ENCODE results near the gene BORCS6. TPM values are rescaled to one million over a fixed set of nuclear protein-coding genes. Genes with fewer than 3 reads are reported as not detected.

BORCS6 gene
- total RNA-seq, 1 experiment from 2014 or later, result 0.62 TPM

DNA sequence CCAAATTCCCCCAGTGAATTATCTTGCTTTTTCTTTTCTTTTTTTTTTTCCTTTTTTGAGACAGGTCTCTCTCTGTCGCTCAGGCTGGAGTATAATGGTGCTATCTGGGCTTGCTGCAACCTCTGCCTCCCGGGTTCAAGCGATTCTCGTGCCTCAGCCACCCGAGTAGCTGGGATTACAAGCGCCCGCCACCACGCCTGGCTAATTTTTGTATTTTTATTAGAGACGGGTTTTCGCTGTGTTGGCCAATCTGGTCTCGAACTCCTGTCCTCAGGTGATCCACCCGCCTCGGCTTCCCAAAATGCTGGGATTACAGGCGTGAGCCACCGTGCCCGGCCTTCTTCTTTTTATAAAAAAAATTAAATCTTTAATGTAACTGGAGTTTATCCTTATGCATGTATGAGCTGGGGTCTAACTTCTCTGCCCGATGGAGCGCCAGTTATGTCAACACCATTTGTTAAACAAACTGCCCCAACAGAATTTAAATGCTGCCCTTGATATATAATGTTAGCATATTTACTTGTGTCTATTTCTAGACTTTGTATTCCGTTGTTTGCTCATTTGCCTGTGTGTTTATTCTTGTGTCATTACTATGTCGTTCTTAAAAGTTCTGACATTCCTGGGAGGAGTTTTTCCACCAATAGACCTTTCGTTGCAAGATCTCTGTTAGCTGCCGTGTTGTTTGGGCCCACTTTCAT lies 20.9 kb upstream of the BORCS6 start:
- DNase-seq (ENCODE audit: low spot score), result no peak

DNA sequence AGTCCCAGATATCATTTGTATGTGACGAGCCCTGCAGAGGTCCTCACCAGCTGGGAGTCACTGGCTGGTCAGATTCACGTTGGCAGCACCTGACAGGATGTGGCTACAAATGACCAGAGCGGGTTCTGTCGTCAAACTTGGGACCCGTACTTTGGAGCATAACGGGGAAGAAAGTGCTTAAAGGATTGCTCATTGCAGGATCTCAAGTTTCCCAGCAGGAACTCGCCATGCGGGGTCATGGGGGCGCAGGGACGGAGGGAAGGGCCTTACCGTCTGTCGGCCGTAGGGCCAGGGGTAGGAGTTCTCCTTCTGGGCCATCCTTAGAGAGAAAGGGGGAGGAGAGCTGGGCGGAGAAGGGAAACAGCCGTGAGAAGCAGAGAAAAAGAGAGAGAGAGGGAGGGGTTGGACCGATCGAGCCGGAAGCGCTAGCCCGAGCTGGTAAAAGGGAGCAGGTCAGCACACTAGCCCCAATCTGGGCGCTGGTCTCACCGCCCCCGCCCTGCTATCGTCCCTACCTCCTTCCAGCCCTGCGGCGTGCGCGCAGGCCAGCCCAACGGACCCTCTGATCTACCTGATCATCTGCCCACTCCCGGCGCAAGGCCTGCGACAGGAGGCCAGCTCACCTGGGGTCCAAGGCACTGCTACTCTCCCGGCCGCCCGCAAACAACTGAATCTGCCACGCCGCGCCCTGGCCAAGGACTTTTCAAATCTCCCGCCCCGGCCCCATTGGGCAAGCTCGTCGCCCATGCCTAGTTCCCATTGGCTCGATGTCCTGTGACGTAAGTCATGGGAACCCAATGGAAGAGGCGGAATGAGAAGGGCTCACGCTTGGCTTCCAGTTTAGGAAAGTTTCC lies 20.2 kb upstream of the BORCS6 start, which contains the start of gene AURKB:
Gene AURKB, minus strand, starts transcription at position 669 of the 854 bp plus-strand sequence. Its CDS starts 351 bp downstream, at position 318.
- peak; percentile 92 for DNase-seq (ENCODE audit: low spot score)

DNA sequence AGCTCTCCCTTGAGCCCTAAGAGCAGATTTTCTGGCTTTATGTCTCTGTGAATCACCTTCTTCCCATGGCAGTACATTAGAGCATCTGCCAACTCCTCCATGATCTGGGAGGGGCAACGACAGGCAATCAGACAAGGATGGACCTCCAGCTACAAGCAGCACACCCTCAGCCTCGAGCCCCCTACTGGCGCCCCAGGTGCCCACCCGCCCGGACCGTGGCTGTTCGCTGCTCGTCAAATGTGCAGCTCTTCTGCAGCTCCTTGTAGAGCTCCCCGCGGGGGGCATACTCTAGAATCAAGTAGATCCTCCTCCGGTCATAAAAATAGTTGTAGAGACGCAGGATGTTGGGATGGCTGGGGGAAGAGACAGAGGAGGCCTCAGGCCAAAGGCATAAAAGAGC lies 16.6 kb upstream of the BORCS6 start:
- DNase-seq (ENCODE audit: low spot score), result no peak

DNA sequence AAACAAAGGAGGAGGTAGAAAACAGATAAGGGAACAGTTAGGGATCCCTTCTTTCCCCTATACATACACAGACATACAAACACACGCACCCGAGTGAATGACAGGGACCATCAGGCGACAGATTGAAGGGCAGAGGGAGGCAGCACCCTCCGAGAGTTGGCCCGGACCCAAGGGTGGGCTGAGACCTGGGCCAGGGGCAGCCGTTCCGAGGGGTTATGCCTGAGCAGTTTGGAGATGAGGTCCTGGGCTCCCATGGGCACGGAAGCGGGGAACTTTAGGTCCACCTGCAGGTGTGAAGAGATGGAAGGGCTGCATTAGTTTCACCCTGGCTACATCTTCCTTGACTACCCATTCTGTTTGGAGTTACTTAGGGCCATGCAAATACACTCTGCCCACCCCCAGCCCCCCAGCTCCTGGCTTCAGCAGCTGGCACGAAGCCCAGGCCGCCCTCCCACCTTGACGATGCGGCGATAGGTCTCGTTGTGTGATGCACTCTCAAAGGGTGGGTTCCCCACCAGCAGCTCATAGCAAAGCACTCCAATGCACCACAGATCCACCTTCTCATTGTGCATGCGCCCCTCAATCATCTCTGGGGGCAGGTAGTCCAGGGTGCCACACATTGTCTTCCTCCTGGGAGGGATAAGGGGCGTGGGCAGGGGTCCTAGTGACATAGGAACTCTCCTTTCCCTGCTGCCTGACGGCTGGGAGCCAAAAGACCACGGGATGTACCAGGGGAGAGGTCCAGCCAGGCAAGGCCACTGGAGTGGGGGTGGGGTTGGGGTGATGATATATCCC lies 15.0 kb upstream of the BORCS6 start:
- DNase-seq (ENCODE audit: low spot score), result no peak

DNA sequence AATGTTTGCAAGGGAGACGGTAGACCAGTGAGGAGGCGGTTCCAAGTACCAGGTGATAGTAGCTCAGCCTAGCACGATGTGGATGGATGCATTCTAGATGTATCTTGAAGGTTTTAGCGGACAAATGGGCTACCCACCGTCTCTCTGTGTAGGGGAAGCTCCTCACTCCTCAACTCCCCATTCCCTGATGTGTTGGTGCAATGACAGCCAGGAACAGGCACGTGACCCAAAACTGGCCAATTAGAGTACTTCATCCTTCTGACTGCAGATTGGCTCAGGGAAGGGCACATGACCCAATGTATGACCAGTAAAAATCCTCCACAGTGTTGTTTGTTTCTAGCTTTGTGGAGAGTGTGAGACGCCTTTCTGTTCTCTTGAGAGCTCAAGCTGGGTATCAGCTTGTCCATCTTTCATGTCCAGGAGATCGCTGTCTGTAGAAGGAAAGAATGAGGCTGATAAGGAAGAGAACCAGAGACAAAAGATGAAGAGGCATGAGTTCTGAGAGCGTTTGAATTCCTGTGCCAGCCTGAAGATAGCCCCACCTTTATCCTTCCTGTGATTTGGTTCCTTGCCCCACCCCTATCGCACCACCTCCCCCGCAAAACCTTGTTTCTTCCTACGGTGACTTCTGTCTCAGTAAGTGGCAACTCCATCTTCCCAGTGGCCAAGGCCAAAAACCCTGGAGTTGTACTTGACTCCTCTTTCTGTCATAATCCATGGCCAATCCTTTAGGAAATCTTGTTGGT lies 2.3 kb upstream of the BORCS6 start:
- peak; percentile 64 for DNase-seq (ENCODE audit: low spot score)

DNA sequence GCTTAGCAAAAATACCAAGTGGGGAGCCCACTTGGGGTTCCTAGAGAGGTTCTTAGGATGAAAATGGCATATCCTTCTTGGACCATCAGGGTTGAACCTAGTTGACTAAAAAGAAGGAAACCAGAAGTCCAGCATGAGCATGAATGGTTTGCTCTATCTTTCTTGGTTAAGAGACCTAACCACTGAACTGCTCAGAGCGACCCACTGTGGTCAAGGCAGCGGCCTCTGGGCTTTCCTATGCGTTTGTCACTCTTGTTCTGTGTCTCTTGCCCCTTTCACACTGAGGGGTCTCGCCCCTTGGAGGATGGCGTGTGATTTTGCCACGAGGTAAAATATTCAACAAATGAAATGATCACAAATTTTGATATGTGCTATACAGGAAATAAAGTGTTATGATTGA lies 526 bp upstream of the BORCS6 start:
- DNase-seq (ENCODE audit: low spot score), result no peak

DNA sequence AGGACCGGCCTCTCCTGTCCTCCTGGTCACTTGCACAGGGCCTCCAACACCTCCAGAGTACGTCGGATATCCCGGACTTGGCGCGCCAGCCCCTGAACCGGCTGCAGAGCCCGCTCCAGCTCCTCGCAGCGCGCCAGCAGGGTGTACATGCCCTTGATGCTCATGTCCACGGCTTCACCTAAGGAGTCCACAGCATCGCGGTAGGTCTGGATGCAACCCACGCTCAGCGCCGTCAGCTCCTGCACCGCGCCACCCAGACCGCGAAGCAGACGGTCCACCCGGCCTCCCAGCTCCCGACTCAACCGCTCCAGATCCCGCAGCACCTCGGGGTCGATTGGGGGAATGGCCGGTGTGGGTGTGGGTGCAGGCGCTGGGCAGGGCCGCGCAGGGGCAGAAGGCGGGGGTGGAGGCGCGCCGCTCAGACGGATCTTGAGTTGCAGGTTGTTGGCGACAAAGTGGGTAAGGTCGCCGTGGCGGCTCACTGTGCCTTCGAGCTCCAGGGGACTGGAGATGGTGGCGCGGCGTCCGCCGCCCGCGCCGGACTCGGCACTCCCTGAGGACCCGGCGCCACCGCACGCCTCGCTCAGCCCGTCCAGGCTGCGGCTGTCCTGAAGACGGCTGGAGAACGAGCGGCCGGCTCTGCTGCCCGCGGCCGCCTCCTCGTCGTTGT lies 804 bp downstream of the BORCS6 start:
- DNase-seq (ENCODE audit: low spot score), result no peak

DNA sequence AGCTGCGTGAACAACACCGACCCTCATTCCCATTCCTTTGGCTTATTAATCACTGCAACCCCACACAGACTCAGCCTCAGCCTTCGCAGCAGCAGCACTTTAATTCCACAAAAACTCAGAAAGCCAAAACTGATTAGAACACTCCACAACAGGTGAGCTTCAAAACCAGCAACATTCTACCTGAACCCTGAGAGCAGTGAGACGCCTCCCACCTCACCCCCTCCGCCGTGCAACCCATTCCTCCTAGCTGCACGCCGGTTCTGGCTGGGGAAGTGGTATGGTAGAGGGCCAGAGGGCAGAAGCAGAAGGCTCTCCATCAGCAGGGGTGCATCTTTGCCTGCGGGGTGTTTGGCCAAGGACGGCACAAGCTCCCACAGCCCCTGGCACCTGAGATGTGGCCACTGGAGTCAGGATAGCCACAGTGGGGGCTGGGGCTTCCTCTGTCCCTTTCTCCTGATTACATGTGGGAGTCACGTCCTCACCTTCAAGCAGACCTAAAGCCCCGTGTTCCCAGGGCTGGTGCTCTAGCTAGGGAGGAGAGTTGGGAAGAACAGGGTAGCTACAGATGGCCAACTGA lies 1.6 kb downstream of the BORCS6 start:
- DNase-seq (ENCODE audit: low spot score), result no peak

DNA sequence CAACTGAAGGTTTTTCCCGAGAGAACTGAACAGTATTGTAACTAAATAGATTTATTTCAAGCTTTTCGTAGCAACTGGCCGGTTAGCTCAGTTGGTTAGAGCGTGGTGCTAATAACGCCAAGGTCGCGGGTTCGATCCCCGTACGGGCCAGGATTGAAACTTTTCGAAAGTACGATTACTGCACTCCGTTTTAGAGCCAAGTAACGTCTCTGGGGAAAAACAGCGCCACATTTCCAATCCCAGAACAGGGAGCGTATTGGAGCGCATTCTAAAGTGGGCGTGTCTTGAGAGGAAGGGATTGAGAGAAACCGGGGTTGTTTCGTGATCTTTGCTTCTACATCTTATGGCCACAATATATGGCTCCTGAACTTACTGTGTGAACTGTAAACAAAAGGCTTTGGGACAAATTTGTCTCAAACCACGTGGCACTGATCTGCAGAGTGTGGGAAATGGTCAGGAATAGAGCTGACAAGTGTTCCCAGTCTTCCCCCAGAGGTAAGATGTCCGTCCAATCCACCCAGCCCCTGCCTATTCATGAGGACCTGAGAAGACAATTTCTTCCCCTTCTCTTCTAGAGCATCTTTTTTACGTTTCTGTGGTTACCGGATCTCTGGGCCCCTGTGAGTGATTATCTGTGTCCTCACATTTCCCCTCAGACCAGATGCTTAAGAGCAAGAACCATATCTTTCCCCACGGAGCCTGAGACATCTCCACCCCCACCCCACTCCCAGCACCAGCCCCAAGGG lies 2.3 kb downstream of the BORCS6 start:
- peak; percentile 97 for DNase-seq (ENCODE audit: low spot score)

DNA sequence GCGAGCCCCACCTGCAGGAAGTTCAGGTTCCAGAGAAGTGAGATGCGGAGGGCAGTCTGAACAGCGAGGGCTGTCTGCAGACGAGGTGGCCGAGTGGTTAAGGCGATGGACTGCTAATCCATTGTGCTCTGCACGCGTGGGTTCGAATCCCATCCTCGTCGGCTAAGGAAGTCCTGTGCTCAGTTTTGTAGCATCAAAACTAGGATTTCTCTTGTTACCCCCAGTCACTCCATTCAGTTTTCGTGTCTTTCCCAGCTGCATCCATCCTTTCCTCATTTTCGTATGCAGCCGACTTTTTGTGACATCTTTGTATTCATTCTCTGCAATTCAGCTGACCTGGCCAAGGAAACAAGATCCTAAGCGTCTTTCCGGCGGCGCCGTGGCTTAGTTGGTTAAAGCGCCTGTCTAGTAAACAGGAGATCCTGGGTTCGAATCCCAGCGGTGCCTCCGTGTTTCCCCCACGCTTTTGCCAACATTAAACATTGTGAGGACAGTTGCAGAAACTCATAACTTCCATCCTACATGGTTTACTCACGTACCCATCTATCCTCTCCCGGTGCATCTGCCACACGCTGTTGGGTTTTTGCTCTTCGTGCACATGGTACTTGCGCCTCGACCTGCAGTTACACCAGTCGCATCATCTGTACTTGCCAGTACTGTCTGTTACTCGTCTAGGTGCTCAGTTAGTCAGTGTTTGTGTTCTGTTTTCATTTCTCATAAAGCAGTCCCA lies 3.0 kb downstream of the BORCS6 start:
- peak; percentile 90 for DNase-seq (ENCODE audit: low spot score)

DNA sequence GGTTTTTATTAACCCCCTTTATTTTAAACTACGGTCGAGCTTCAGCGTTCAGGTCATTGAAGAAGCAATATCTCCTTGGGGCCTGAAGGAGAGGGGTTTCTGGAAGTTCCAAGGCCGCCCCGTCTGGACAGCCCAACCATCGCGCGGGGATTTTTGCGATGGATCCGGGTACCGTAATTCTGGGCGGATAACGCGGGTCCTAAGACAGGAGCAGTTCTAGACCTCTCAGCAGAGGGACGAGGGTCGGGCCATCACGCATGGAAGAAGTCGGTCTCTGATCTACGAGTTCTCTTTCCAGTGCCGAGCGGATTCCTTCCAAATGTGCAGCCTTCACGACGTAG lies 3.6 kb downstream of the BORCS6 start:
- DNase-seq (ENCODE audit: low spot score), result no peak

DNA sequence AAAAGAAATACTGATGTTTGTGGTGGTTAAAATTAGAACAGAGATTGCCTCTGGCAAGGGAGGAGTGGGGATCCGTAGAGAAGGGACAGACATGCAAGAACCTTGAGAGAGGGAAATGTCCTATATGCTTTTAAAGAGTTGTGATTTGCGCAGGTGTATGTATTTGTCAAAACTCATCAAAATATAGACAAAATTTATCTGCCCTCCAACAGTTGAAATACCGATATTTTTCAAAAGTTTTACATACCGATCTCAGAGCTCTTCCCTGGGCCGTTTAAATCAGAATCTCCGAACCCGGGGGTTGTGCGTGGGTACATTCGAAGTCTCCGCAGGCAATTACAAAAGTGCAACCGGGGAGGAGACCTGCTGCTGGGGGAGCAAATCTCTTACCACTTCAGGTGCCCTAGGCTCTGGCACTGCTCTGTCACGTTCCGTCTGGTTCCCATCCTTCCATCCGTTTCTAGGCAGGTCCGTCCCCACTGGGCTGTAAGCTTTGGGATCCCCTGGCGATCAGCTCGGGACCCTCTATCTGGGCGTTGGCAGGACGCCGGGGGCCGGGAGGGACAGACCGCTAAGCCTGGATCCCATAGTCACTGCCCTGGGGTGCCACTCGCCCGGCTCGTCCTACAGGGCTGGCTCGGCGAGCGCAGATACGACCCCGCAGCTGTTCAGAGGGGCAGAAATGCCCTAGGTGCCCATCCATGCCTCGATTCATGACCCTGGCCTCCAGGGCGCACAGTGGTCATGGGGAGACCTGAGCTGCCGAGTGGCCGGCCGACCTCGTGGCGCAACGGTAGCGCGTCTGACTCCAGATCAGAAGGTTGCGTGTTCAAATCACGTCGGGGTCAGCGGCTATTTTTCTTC lies 4.2 kb downstream of the BORCS6 start:
- DNase-seq (ENCODE audit: low spot score), result peak; percentile 69

DNA sequence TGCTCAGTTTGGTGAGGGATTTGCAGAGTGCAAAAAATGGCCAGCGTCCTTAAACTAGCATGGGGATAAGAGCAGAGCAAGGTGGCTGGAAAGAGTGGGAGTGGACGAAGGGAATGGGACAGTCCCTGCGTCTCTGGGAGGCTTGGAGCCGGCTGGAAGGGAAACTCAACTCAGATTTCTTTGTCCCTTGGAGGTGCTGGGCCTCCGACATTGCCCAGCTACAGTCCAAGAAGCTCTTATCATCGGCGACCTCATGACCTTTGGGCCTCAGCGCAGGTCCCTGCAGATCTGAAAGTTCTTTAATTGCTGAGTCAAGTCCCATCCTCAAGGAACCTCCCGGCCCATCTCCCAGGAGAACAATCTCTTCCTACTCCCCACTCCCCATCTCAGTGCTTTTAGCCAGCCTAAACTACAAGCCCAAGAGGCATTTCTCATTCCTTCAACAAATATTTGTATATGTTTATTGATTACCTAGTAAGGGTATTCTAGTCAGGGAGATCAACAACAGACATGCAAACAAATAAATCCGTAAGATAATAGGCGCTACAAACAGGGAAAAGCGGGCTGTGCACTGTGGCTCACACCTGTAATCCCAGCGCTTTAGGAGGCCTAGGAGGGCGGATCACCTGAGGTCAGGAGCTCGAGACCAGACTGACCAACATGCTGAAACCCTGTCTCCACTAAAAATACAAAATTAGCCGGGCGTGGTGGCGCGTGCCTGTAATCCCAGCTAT lies 12.8 kb downstream of the BORCS6 start:
- DNase-seq (ENCODE audit: low spot score), result no peak

DNA sequence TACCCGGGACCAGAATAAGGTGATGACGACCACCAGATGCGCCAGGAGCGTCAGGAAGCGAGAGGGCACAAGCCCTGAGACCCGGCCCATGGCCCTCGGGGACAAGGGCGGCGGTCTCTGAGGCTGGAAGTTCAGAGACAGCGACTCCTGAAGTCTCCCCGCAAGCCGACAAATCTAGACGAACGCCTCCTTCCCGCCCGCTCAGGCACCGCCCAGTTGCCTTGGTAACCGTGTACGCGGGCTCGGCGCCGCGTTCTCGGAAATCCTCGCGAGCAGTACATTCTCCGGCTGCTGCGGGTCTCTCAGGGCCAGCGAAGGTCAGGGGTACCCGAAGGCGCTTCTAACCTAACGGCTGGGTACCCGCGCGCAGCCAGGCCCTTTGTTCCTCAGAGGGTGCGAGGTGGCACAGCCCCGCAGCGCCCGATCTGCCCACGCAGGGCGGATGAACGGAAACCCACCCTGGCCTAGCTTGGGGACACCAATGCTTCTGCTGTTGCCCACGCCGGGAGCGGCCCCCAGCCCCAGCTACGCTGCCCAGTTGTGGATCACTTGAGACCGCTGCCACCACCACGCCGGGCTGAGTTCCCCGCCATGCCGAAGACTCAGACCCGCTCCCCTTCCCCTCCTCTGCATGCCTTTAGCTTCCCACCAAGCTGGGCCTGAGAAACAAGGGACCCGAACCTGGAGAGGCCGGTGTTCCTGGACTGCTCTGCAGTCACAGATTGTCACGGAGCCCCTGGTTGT lies 13.6 kb downstream of the BORCS6 start, which contains the start of gene TMEM107:
Gene TMEM107, minus strand, starts transcription at position 184 of the 744 bp plus-strand sequence. Its CDS starts 94 bp downstream, at position 90.
- DNase-seq (ENCODE audit: low spot score), result peak; percentile 72

DNA sequence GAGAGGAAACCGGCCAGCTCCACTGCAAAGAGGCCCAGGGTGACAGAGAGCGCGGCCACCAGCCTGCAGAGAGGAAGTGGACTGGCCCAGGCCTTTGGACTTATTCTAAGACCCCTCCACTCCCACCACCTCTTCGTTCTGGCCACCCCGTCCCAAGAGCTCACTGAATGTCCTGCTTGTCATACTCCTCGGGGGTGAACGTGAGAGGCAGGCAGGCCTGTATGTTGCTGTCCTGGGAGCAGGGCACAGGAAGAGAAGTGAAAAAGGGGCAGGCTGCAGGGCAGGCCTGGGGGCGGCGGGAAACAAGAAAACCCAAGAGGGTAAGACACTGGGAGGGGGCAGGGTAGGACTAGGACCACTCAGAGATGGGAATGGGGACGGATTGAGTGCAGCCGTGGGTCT lies 14.2 kb downstream of the BORCS6 start:
- DNase-seq (ENCODE audit: low spot score), result no peak

DNA sequence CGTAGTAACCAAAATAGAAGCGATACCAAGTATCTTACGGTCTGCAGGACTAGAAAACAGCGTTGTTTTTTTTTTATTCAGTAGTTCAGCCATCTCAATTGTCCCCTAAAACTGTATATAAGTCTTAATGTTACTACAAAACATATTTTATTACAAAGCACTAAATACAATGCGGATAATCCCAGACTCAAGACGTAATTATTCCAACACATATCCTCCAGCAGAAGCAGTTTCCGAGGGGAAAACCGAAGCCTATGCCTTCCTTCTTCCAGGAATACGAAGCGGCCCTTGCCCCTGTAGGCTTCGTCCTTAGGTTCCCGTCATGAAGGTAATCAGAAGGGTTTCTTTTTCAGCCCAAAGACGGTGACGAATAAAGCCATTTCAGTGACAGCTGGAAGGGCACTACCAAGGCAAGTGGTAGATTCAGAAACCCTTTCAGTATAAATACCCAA lies 16.1 kb downstream of the BORCS6 start:
- DNase-seq (ENCODE audit: low spot score), result no peak

Data from H4 (cell line).